Activated CD4-positive, CD25-positive, alpha-beta regulatory T cell treated with anti-CD3 and anti-CD28 coated beads, Interleukin-2, amount 50 U/mL, for 72 hours (primary cell): Measurements from ENCODE around the gene CADPS.

Experiments
- DNase-seq: peaks from one replicate; pipeline ENCODE4 v3.0.0; 2021

Gene CADPS

GRCh38 chr3:62368705-62369475, 506.3 kb downstream of the CADPS start:
- no peak for DNase-seq

DNA sequence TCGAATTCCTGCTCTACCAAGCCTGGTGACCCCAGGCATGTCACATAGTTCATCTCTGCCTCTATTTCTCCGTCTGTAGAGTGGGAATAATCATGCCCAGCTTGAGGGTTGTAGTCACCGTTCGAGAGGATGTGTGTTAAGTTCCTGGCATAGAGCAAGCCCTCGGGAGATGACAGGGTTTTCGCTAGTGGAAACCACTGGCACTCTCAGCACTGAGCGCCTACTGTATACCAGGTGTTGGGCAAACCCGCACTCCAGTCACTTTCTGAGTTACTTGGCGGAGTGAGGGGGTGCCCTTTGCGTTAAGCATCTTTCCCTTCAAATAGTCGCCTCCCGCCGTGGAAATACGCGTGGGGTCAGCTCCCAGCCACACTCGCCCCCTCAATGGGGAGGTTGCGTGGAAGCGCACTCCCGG, 506.9 kb downstream of the CADPS start:
- DNase-seq = no peak

DNA sequence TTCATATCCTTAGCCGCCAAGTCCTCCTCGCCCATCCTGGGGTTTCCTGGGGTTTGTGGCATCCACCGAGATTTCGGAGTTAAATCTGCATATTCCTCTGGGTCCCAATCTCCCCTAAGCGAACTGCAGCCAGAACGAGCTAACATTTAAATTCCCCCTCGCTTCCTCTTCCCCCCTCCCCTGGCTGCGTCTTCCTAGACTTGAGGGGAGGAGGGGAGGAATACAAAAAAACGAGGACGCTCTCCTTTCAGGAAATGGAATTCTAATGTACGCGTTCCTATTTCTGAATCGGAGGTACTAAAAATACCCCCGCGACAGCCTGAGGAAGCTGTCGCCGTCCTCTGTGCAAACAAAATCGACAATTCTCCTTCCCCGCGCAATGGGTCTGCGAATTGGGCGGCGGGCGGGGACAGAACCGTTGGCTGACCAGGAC, 507.4 kb downstream of the CADPS start:
- no peak for DNase-seq

- no peak for DNase-seq
Measured at GRCh38 chr3:62366126-62366484, 509.1 kb downstream of the CADPS start.

DNA sequence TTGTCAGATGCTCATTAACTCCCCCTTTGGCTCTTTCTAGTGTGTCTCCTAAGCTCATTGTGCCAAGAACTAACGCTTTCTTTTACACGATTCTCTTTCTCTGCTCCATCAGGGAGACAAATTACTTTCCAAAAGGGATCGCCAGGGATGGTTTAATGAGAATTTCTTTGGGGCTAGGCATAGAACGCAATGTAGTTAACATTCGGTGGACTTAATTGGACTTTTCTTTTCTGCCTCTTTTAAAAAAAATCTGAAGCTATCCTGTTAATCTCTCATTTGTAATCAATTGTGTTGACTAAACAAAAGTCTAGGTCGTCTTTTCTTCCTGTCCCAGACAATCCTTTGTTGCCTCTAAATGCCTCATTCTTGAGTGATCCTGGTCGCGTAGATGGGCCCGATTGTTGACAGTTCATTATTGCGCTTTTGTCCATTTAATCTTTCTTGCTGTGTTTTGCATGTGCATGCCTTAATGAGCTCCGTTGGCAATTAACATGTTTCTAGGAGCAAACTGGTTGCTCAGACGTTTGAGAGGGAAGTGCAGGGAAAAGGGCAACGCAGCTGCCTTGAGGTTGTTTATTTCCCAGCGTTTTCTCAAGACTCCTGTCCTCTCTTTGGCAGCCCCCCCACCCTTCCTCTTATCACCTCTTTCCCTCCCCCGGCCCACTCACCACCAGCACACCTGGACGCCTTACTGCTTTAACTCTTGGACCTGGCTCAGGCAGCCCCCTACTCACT, 509.7 kb downstream of the CADPS start:
- DNase-seq = no peak

GRCh38 chr3:62364191-62364590, 511.0 kb downstream of the CADPS start:
- no peak for DNase-seq

- DNase-seq = no peak
Measured at GRCh38 chr3:62363275-62363674, 511.9 kb downstream of the CADPS start.

- DNase-seq = no peak
Measured at GRCh38 chr3:62361824-62362223, 513.4 kb downstream of the CADPS start.

GRCh38 chr3:62361261-62361660, 514.0 kb downstream of the CADPS start:
- DNase-seq = no peak

- no peak for DNase-seq
Measured at GRCh38 chr3:62359531-62359930, 515.7 kb downstream of the CADPS start.

DNA sequence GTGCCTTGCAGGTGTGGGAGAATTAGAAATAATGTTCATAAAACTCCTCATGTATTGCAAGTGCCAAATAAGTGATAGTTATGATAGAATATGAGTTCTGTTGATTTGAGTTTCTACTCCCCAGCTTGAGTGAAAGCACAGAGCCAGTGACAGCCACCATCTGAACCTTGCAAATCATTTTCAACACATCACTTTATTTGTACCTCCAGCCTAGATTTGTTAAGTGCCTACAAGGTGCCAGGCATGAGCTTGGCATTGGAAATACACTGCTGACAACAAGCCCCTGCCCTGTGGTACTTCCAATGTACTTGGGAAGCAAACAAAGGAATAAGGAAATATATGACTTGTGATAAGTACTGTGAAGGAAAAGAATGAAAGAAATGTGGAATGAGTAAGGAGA, 518.9 kb downstream of the CADPS start:
- no peak for DNase-seq

DNA sequence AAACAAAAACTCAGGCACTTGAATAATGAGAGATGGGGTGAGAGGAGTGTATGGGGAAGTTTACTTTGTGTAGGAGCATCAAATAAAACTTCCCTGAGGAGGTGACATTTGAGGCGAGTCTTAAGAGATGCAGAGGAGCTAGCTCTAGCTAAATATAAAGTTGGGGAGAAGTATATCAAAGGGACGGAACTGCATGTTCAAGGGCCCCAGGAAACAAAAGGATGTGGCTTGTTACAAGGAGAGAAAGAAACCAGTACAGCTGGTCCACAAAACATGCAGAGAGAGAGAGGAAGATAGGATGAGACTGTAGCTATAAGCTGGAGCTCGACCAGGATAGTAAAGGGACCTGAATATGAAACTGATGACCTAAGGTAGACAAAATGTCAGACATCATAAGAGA, 519.5 kb downstream of the CADPS start:
- DNase-seq = no peak
